ENCODE data around the gene PIP4K2C. TPM values are rescaled to one million over a fixed set of nuclear protein-coding genes. Genes with fewer than 3 reads are reported as not detected.
A peak's percentile ranks its signal among the peaks of the same experiment; 100 is the strongest.

PIP4K2C gene
- total and polyA plus RNA-seq, 4 donors, result 13.7 to 42.2 (median 20.8) TPM

DNA sequence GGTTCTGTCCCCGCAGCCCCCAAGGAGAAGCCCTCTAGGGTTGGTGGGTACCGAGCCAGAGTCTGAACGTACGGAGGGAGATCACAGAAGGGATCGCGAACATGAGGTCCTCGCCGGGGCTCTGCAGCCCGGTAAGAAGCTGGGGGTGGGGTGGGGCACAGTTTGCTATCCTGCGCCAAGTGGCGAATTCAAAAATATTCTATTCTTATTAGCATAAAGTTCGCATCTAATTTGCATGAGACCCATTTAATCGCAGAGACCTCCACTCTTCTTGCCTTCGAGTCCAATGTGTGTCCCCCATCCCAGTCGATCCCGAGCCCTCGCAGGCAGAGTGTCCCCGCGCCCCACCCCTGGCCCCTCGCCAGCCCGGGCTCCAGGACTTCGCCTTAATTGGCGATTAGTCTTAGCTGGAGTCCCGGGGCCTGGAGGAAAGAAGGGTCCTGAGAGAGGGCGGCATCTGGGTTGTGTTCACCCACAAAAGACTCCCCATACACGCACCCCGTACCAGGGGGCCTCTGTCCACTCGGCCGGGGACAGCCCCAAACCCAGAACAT is 19.6 kb downstream of the PIP4K2C start:
- peak overlapping the region; percentile 55 to 73 for H3K27ac ChIP-seq (ENCODE audit: low read depth in 1 of 2, low read length in 1 of 2)
- WGBS, 2 donors, result 5 to 13% methylated on average over 29 of the region's 29 CpGs
- no peak overlapping the region for H3K4me3 ChIP-seq
- TF ChIP-seq, protein P1, sequence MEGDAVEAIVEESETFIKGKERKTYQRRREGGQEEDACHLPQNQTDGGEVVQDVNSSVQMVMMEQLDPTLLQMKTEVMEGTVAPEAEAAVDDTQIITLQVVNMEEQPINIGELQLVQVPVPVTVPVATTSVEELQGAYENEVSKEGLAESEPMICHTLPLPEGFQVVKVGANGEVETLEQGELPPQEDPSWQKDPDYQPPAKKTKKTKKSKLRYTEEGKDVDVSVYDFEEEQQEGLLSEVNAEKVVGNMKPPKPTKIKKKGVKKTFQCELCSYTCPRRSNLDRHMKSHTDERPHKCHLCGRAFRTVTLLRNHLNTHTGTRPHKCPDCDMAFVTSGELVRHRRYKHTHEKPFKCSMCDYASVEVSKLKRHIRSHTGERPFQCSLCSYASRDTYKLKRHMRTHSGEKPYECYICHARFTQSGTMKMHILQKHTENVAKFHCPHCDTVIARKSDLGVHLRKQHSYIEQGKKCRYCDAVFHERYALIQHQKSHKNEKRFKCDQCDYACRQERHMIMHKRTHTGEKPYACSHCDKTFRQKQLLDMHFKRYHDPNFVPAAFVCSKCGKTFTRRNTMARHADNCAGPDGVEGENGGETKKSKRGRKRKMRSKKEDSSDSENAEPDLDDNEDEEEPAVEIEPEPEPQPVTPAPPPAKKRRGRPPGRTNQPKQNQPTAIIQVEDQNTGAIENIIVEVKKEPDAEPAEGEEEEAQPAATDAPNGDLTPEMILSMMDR (IDR thresholded peaks at IDR 0.05; ENCODE audit: control extremely low read depth, extremely low read depth), result no peak
- H3K4me1 ChIP-seq (ENCODE audit: control insufficient read depth in 5 of 5, insufficient read depth in 5 of 5, low read length in 5 of 5), result peaks cover 0 to 25% (median 4%) of the 10 kb centered on the region in 5 donors
- peaks cover 0 to 16% (median 4%) of the 10 kb centered on the region in 4 donors for H3K36me3 ChIP-seq (ENCODE audit: control insufficient read depth in 4 of 4, insufficient read depth in 4 of 4, low read length in 4 of 4)
- ATAC-seq (ENCODE audit: insufficient read depth, low FRiP score), result no peak
- H3K27me3 ChIP-seq (ENCODE audit: control insufficient read depth in 3 of 3, insufficient read depth in 3 of 3, low read length in 2 of 3), result peaks cover 0 to 4% (median 0%) of the 10 kb centered on the region in 3 donors
- peak overlapping the region in 1 of 2 donors; percentile 32 for H3K9ac ChIP-seq (ENCODE audit: insufficient read depth in 1 of 2, low read length in 2 of 2)
- no peaks in the 10 kb centered on the region for H3K9me3 ChIP-seq (ENCODE audit: control insufficient read depth in 4 of 4, insufficient read depth in 3 of 4, low read length in 3 of 4)
- DNase-seq, result peak; percentile 58 to 64 (median 63)

DNA sequence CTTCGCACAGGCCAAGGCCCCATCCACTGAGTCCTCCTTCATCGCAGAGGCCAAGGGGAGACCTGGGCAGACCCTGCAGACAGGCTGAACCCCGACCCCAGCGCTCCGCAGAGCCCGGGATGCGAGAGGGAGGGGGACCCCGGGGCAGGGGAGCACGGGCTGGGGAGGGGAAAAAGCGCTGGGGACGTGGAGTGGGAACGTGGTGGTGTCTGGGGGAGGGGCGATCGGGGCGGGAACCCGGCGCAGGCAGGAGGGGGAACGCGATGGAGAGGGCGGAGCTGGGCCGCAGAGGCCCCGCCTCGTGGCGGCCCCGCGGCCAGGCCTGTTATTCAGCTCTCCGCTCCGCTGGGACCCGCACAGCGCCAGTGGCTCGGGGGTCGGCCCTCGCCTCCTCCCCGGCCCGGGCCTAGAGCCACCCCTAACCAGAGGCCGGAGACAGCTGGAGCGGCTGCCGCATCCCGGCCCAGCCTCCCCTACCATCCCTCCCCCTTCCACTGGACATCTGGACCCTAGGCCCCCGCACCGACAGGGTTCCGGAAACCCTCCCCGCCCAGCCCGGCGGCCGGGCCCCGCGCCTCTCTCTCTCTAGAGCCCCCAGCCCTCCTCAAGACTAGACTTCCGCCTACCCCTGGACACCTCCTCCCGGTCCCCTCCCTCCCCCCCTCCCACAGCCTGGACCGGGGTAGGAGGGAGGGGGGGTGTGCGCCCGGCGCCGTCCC is 20.3 kb downstream of the PIP4K2C start, which contains the start of gene ARHGEF25:
Gene ARHGEF25, plus strand, starts transcription at position 328 of the 719 bp plus-strand sequence. CDS start 460 bp downstream, outside the sequence.
- DNase-seq (peak; percentile 82 to 89 (median 83)), ATAC-seq (ENCODE audit: insufficient read depth, low FRiP score) (peak; percentile 37)
- no peaks in the 10 kb centered on the region for H3K9me3 ChIP-seq (ENCODE audit: control insufficient read depth in 4 of 4, insufficient read depth in 3 of 4, low read length in 3 of 4)
- H3K27ac ChIP-seq (ENCODE audit: low read depth in 1 of 2, low read length in 1 of 2), result peak within 1 kb of the TSS; percentile 67 to 73
- TF ChIP-seq, protein P1 (IDR thresholded peaks at IDR 0.05; ENCODE audit: control extremely low read depth, extremely low read depth), result no peak
- peaks cover 0 to 21% (median 5%) of the 10 kb centered on the region in 5 donors for H3K4me1 ChIP-seq (ENCODE audit: control insufficient read depth in 5 of 5, insufficient read depth in 5 of 5, low read length in 5 of 5)
- H3K36me3 ChIP-seq (ENCODE audit: control insufficient read depth in 4 of 4, insufficient read depth in 4 of 4, low read length in 4 of 4), result peaks cover 0 to 16% (median 4%) of the 10 kb centered on the region in 4 donors
- H3K9ac ChIP-seq (ENCODE audit: insufficient read depth in 1 of 2, low read length in 2 of 2), result peak within 1 kb of the TSS in 1 of 2 donors; percentile 32
- H3K27me3 ChIP-seq (ENCODE audit: control insufficient read depth in 3 of 3, insufficient read depth in 3 of 3, low read length in 2 of 3), result peaks cover 0 to 4% (median 0%) of the 10 kb centered on the region in 3 donors
- H3K4me3 ChIP-seq, result peak within 1 kb of the TSS; percentile 40
- 2% methylated on average over 16 to 55 of the region's 55 CpGs for WGBS, 2 donors

GRCh38 chr12:57611827-57612710 is 21.1 kb downstream of the PIP4K2C start:
- H3K9ac ChIP-seq (ENCODE audit: insufficient read depth in 1 of 2, low read length in 2 of 2), result no peak overlapping the region
- DNase-seq (no peak), ATAC-seq (ENCODE audit: insufficient read depth, low FRiP score) (no peak)
- TF ChIP-seq, protein P1 (IDR thresholded peaks at IDR 0.05; ENCODE audit: control extremely low read depth, extremely low read depth), result no peak
- H3K36me3 ChIP-seq (ENCODE audit: control insufficient read depth in 4 of 4, insufficient read depth in 4 of 4, low read length in 4 of 4), result peaks cover 0 to 22% (median 4%) of the 10 kb centered on the region in 4 donors
- no peak overlapping the region for H3K27ac ChIP-seq (ENCODE audit: low read depth in 1 of 2, low read length in 1 of 2)
- WGBS, 2 donors, result 16 to 21% methylated on average over 19 to 23 of the region's 23 CpGs
- peaks cover 0 to 4% (median 0%) of the 10 kb centered on the region in 3 donors for H3K27me3 ChIP-seq (ENCODE audit: control insufficient read depth in 3 of 3, insufficient read depth in 3 of 3, low read length in 2 of 3)
- H3K9me3 ChIP-seq (ENCODE audit: control insufficient read depth in 4 of 4, insufficient read depth in 3 of 4, low read length in 3 of 4), result no peaks in the 10 kb centered on the region
- no peak overlapping the region for H3K4me3 ChIP-seq
- H3K4me1 ChIP-seq (ENCODE audit: control insufficient read depth in 5 of 5, insufficient read depth in 5 of 5, low read length in 5 of 5), result peaks cover 0 to 21% (median 6%) of the 10 kb centered on the region in 5 donors

Measured in lung (tissue), 12 donors.